Prostate gland (tissue), 2 donors: ENCODE results near the gene B4GAT1.
"Not testable (repeated sequence)": the region's sequence is repeated elsewhere in the genome, so short reads cannot be mapped to it uniquely, and the experiment has no call there.

ENCODE experiments used
- POLR2A ChIP-seq: fragments of 450-650 bp; IDR thresholded peaks from one replicate; pipeline ENCODE4 v1.6.1; 2016; ENCODE audit warnings: antibody characterized with exemption, mild to moderate bottlenecking
- POLR2AphosphoS5 ChIP-seq: sonication (generic); formaldehyde crosslinking; IDR thresholded peaks from one replicate; pipeline ENCODE4 v1.6.1; 2017; ENCODE audit warnings: antibody characterized with exemption
- TF ChIP-seq, protein P1 (sequence below), 4 experiments: fragments of 200-600 bp in 2 of 4; fragments of 450-650 bp in 2 of 4; sonication (generic) in 2 of 4; IDR thresholded peaks; 1 replicate in 3 of 4; 2 replicates in 1 of 4; pipeline ENCODE4 v1.5.1; 2016 to 2019; ENCODE audit warnings: antibody characterized with exemption in 4 of 4, mild to moderate bottlenecking in 2 of 4, moderate library complexity in 2 of 4

GRCh38 chr11:66350560-66351235 is 3.3 kb upstream of the B4GAT1 start:
- TF ChIP-seq POLR2AphosphoS5, POLR2A: not testable (repeated sequence)
- TF ChIP-seq, protein P1, sequence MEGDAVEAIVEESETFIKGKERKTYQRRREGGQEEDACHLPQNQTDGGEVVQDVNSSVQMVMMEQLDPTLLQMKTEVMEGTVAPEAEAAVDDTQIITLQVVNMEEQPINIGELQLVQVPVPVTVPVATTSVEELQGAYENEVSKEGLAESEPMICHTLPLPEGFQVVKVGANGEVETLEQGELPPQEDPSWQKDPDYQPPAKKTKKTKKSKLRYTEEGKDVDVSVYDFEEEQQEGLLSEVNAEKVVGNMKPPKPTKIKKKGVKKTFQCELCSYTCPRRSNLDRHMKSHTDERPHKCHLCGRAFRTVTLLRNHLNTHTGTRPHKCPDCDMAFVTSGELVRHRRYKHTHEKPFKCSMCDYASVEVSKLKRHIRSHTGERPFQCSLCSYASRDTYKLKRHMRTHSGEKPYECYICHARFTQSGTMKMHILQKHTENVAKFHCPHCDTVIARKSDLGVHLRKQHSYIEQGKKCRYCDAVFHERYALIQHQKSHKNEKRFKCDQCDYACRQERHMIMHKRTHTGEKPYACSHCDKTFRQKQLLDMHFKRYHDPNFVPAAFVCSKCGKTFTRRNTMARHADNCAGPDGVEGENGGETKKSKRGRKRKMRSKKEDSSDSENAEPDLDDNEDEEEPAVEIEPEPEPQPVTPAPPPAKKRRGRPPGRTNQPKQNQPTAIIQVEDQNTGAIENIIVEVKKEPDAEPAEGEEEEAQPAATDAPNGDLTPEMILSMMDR (IDR thresholded peaks at IDR 0.05): not testable (repeated sequence)
